HG02973 (cell line): ENCODE results near the gene CLIP1.
"Not testable (repeated sequence)": the region's sequence is repeated elsewhere in the genome, so short reads cannot be mapped to it uniquely, and the experiment has no call there.

Source experiments
- ATAC-seq: cut with Tn5 transposase; IDR thresholded peaks from one replicate; pipeline ENCODE4 v1.9.1; 2021; ENCODE audit warnings: moderate library complexity; ENCODE audit not compliant: unreplicated experiment

CLIP1 gene

GRCh38 chr12:122437656-122438121 lies 15.2 kb upstream of the CLIP1 start:
- ATAC-seq, result no peak

DNA sequence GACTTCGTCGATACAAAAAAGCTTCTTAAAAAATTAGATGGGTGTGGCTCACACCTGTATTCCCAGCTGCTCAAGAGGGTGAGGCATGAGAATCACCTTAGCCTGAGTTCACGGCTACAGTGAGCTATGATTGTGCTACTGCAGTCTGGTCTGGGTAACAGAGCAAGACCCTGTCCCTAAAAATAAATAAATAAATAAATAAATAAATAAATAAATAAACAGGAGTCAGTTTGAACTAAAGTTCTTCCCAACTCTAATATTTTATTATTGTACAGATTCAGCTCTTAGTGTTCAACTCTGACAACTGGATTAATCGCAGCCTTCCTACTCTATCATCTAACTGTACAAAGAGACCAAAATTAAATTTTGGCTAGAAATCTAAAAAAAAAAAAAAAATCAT lies 12.7 kb upstream of the CLIP1 start:
- ATAC-seq, result no peak

DNA sequence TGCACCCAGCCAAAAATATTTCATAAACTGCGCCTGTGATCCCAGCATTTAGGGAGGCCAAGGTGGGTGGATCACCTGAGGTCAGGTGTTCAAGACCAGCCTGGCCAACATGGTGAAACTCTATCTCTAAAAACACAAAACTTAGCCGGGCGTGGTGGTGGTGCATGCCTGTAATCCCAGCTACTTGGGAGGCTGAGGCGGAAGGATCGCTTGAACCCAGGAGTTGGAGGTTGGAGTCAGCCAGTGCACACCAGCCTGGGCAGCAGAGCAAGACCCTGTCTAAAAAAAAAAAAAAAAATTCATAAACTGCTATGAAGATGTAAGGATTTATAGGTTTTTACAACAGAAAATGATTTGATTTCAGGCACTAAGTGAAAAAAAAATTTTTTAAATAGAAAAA lies 6.6 kb upstream of the CLIP1 start:
- ATAC-seq, result not testable (repeated sequence)

- no peak for ATAC-seq
Observed at GRCh38 chr12:122427403-122427802, 4.9 kb upstream of the CLIP1 start.

- no peak for ATAC-seq
Observed at GRCh38 chr12:122423258-122424165, 1.0 kb upstream of the CLIP1 start.

DNA sequence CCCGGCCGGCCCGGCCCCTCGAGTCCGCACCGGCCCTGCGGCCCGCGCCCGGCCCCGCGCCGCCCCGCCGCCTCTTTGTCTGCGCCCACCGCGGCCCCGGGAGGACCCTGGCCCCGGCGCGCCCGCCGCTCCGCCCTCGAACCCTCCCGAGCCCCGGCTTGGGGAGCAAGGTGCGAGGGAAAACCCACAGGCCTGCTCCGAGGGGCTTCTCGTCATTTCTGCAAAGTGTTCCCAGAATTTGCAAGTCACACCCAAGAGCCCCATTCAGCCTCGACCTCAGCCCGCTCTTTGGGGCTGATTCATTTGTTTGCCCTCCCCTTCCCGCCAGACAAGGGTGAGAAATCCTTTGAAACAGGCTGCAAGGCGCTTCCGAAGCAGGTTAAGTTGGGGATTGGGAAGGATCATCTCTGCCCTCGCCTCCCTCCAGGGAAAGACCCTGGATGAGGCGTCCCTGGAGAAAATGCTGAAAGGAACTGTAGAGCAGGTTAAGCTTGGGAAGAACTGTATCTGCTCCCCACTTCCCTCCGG lies 325 bp upstream of the CLIP1 start:
- ATAC-seq, result peak; percentile 7

DNA sequence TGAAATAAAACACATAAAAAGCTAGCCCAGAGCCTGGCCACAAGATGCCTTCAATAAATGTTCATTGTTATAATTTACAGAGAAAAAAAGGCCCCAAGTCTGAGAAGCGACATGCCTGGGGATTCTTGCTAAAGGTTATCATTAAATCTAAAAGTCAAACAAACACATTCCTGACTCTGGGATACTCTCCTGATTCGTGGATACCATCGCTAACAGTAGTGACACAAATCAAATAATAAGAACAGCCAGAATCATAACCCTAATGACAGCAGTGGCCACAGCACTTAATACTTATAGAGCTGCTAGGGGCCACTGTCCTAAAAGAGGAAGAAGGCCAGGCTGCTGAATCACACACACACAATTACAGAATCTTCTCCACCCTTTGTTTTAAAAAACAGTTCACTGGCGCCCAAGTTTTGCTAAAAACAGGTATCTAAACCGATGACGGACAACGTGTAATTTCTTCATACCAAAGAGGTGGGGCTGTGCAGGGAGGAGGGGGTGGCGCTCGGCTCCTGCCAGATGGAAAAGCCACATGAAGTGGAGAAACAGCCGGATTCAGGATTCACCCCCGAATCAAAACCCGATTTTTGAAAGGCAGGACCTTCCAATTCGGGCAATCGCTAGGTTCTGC lies 1.2 kb downstream of the CLIP1 start:
- ATAC-seq, result no peak

- no peak for ATAC-seq
Observed at GRCh38 chr12:122420471-122421162, 1.9 kb downstream of the CLIP1 start.

- not testable (repeated sequence) for ATAC-seq
Observed at GRCh38 chr12:122419094-122419493, 3.4 kb downstream of the CLIP1 start.

- ATAC-seq, result not testable (repeated sequence)
Observed at GRCh38 chr12:122415665-122416064, 6.8 kb downstream of the CLIP1 start.

- ATAC-seq, result no peak
Observed at GRCh38 chr12:122413516-122414404, 8.7 kb downstream of the CLIP1 start.

GRCh38 chr12:122412851-122413433 lies 9.5 kb downstream of the CLIP1 start:
- ATAC-seq, result no peak

- ATAC-seq, result no peak
Observed at GRCh38 chr12:122411537-122411936, 10.9 kb downstream of the CLIP1 start.

DNA sequence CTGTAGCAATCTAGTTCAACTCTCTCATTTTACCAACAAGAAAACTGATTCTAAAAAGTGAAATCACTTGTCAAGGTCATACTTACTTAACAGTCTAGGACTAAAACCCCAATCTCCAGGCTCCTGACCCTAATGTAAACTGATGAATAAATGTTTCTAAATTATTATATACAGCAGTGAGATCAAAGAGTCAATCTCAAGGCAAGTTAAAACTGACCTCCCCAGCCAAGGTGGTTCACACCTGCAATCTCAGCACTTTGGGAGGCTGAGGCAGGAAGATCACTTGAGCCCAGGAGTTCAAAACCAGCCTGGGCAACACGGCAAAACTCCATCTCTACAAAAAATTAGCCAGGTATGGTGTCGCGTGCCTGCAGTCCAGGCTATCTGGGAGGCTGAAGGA lies 15.3 kb downstream of the CLIP1 start:
- ATAC-seq, result no peak

GRCh38 chr12:122406701-122407164 lies 15.7 kb downstream of the CLIP1 start:
- no peak for ATAC-seq

GRCh38 chr12:122403831-122404230 lies 18.6 kb downstream of the CLIP1 start:
- no peak for ATAC-seq

- ATAC-seq, result peak; percentile 54
Observed at GRCh38 chr12:122403115-122403770, 19.2 kb downstream of the CLIP1 start.

- no peak for ATAC-seq
Observed at GRCh38 chr12:122402264-122402663, 20.2 kb downstream of the CLIP1 start.
